Putamen (tissue), 1 donor: ENCODE measurements around the gene KCNJ10.

Experiments used
- DNase-seq: peaks from one replicate; pipeline ENCODE4 v3.0.0-alpha.2; 2016; ENCODE audit warnings: low spot score

KCNJ10 gene

DNA sequence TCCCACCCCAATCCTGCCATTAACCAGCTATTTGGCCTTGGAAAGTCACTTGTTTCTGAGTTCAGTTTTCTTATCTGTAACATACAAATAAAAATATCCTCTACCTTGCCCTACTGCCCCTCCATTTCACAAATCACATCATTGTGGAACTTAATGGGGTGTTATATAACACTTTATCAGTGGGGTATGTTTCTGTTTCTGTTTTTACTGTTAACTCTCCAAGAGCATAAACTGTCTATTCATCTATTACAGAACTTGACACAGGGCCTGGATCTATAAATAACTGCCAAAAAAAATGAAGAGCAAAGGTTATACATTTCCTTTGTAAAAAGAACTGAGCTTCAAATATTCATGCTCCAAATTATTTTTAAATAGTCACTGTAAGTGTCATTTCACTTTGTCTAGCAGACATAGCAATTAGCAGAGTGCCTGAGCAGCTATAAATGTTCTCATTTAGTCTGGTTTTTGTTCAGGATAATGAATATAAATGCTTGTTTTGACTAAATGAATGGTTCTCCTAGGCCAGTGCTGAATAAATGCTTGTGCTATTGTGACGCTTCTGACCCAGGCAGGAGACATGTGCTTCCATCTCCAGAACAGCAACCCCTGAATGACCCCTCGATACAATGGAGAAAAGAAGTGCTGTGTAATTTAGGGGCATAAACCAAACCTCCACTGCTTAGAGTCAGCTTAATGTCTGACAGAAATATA is 45.6 kb downstream of the KCNJ10 start:
- DNase-seq, result no peak

DNA sequence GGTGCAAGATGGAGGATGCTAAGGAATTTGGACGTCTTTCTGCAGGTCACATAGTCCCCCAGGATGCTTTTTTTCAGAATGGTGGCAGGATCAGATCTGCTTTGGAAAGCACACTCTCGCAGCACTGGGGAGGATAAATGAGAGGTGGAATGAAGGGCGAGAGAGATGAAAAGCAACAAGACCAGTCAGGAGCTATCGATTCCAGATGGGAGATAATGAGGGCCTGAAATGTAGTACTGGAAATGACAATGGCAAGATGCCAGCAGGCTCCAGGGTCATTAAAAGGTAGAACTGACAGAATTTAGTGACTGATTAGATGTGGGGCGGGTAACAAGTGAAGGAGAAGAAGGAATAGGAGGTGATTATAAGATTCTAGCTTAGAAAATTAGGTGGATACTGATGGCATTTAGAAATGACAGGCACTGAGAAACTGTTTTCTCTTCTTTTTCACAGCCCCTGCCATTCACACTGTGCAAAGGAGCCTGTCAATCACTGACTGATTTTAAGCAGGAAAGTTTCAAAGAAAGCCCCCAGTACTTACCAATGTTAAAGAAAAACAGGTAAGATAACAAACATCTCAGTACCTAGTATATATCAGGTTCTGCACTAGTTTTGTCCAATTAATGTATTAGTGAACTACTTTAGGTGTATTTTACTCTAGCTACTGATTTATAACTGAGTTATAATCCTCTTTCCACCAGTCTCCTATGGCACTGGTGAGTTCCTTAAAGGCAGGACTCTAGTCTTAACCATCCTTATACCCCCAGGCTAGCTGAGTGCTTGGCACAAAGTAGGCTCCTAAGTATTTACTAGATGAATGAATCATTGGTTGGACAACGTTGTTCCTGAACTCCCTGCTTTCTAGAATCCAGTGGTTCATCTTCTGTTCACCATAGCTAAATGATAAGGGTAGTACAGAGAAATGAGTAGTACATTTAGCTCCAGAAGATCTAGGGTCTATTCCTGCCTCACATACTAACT is 47.3 kb downstream of the KCNJ10 start:
- DNase-seq, result no peak

DNA sequence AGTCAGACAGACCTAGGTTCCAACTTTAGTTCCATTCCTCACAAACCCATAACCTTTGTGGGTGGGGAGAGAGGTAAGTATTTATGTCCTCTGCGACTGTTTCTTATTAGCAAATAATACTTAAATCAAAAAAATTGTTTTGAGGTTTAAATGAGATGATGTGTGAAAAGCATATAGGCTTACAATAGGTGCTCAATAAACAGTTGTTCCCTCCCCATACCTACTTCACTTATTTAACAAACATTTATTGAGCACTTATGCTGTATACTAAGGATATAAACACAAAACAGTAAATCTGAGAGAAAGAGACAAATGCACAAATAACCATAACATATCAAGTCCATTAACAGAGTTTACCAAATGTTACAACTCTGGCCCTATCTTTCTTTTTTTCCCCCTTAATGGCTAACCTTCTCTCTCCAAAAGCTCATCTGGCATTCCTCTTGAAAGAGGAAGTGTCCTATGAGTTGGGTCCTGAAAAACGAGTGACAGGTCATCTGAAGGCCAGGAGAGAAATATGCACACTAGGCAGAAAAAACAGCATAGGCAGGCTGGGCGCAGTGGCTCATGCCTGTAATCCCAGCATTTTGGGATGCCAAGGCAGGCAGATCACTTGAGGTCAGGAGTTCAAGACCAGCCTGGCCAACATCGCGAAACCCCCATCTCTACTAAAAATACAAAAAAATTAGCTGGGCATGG is 48.4 kb downstream of the KCNJ10 start:
- DNase-seq, result no peak

DNA sequence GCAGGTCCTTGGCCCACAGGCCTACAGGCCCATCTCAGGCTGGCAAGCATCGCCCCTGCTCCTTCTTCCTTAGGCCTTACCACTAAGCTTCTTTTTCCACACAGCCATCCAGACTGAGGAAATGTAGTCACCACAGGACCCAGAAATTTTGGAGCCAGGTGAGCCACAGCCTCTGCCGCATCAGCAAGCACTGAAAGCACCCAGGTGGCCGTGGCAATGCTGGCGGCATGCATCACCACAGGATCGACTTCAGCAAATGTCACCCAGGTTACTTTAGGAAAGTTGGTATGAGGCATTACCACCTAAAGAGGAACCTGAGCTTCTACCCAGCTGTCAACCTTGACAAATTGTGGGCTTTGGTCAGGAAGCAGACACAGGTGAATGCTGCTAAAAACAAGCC is 49.8 kb downstream of the KCNJ10 start:
- DNase-seq, result no peak

DNA sequence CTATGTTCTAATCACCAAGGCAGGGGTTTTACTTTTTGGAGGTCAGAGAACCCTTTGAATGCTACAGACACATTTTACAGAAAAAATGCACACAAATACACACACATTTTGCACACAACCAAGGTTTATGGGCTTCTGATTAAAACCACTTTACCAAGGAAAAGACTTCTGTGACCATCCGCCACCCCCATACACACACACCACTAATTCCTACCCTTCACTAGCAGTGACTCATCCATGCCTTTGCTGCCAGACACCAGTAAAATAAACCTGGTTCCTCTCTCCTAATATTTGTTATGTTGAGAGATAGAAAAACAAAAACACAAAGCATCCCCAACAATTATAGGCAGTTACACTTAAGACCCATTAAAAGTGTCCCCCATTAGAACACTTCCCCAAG is 51.1 kb downstream of the KCNJ10 start:
- DNase-seq, result no peak

DNA sequence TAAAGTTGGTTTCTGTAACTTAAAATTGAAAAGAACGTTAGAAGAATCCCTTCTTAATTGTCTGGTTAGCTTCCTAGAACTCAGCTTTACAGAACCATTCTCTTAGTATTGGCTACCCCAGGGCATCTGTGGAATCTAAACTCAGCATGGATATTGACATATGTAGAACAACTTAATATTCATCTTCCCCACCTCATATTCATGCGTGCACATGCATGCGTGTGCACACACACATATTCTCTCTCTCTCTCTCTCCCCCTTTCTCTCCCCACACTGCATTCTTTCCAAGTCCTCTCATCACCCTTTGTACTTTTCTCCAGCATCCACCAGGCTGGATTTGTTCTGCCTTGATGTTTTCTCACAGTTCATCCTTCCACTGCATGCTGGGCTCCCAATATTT is 51.6 kb downstream of the KCNJ10 start:
- no peak for DNase-seq

DNA sequence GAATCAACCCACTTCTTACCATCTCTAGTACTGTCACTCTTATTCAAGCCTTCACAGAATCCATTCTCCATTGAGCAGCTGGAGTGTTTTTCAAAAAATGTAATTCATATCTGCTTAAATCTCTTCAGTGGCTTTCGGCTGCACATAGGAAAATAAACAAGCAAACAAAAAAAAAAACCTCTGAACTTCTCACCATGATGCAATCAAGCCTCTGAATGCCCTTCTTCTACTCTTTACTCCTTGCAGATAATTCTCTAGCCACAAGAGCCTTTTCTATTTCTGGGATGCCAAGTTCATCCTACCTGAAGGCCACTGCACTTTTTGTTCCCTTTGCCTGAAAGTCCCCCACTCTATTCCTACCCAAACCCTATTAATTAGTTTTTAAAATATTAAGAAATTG is 52.4 kb downstream of the KCNJ10 start:
- DNase-seq, result no peak

DNA sequence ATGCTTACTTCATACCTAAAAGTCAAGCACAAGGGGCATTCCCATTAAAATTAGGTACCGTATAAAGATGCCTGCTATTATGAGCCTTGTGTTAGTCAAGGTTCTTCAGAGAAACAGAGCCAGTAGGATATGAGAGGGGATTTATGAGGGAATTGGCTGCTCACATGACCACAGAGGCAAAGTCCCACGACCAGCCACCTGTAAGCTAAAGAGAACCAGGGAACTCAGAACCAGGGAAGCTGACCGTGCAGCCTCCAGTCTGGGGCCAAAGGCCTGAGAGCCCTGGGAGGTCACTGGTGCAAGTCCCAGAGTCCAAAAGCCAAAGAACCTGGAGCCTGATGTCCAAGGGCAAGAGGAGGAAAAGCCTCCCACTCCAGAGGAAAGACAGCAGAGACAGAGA is 58.2 kb downstream of the KCNJ10 start:
- no peak for DNase-seq

DNA sequence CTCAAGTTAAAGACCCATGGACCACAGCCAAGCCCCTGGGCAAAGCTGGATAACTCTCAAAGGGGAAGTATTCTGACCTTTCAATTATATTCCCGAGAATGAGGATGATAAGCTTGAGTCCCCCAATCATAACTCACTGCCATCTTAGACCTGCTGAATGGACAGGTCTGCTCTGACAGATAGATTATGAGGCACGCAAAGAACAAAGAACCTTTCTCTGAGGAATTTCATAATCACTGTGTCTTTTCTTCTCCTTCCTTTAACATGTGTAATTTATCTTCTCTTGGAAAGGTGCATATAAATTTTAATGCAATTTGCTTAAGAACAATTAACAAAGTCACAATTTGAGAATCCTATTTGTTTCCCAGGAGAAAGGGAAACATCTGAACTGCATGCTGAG is 60.2 kb downstream of the KCNJ10 start:
- no peak for DNase-seq

DNA sequence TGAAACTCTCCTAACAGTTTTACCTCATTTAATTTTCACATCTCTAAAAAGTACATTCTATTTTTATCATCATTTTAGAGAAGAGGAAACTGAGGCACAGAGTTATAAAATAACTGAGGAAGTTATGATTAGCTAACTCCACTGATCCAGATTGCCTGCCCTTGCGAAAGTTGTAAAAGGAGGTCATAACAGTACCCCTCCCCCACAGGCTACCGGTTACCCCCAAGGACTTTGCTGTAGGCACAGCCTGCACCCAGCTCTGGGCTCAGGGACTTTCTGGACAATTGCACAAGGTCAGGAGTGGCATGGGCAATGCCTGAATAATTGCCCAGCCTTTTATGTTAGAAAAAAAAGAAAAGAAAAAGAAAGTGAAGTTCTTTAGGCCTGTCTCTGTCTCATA is 60.9 kb downstream of the KCNJ10 start:
- DNase-seq, result no peak

DNA sequence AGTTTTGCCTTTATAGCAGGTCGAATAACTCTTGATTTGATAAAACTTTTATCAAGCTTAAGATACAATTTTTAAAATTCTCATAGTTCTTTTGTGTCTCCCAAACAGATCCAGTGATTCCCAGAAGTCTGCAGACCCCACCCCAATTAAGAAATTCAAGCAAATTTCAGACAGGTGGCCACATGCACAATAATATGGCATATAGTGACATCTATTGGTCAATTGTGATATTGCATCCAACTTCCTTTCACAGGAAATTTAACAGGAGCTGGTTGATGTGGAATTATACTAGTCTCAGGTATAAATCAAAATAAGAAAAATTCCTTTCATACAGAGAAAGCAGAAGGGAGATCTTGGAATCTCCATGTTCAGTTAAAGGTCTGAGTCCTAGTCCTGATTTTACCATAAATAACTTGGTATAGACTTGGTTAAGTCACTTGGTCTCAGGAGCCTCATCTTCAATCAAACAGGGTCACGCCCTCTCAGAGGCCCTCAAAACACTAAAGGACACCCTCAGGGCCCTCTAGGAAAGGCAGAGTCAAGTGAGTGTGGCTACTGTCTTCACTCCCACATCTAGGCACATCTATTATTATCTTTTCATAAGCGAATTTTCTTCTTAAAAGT is 62.3 kb downstream of the KCNJ10 start:
- DNase-seq, result peak; percentile 18

DNA sequence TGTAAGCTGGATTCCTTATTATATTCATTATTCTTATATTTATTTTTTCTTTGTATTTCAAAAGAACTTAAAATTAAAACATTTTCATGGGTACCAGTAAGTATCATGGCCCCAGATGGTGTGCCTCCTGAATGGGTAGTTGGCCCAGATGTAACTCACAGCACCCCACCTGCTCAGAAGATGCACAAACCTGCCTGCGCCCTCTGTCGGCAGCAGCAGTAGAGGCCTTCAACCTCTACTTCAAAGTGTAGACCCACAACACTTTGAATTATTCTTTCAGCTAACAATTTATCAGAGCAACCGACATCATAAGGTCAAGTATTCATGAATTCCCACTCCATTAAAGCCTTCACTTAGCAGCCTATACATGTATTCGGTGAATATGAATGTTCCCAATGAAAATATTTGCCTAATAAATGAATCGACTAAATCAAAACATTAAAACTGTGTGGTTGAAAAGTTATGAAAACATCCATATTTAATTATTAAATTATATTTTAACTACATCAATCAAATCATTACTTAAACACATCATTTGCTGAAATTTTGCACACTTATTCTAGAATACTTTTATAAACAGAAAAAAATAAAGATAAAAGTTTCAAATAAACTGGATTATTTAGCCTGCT is 63.5 kb downstream of the KCNJ10 start:
- DNase-seq, result no peak

DNA sequence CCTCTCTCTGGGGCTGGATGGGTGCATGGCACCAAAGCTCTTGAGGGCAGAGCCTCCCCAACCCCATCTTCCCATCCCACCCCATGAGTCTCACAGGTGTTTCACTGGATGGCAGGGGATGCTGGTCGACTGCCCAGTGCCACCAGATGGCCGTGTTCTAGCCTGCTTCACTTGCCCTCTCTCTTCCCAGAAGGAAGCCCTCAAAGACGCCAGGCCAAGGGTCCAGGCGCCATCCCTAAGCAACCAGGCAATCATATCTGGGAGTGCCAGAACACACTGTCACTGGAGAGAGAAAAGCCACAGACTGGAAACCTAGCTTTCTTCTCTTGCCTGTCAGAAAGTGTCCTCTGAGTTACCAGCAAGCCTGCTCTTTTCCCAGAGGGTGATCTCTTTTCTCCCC is 64.9 kb downstream of the KCNJ10 start:
- DNase-seq, result no peak

DNA sequence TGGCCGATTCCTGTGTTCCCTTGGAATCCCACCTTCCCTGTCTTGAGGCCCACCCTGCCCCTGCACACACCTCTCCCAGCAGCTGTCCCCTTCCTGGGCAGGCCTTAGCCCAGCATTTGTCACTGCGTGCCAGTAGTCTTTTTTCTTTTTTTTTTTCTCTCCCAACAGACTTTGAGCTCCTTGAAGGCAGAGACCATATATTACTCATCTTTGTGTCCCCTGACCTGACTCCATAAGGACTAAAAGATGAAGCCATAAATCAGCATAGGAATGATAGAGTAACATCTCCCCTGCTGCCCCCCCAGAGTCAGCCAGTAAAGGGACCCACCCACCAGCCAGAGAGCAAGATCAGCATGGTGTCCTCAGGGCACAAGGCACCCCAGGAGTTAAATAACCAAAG is 65.5 kb downstream of the KCNJ10 start:
- DNase-seq, result no peak

DNA sequence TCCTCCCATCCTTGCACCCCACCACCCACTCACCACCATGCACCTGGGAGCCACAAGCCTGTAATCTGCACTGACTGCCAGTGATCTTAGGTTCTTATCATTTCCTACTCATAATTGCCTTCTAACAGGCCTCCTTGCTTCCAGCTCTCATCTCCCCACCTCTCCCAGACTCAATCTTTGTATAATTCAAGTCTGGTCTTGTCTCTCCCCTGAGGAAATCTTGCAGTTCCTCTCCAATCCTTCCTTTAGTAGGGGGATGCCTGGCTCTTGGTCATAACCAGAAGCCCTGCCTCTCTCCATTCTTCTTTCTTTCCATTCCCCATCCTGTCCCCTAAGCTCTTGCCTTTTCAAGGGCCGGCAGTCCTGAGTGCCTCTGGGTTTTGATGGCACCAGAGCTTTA is 66.0 kb downstream of the KCNJ10 start:
- no peak for DNase-seq

DNA sequence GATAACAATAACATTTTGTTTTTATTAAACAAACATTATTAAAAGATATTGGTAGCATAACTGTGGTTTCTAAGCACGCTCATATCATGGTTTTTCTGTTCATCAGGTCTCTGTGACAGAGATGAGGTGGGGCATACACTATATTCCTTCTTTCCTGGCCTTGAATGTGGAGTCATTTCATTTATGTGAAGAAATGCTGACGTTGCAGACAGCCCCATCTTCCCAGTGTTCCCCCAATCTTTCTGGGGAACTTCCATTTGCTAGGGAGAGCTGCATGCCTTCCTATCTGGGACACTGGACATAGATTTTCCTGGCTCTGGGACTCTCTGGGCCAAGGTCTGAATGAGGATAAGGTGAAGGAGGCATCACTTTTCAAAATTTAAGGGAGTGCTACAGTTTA is 68.5 kb downstream of the KCNJ10 start:
- no peak for DNase-seq

DNA sequence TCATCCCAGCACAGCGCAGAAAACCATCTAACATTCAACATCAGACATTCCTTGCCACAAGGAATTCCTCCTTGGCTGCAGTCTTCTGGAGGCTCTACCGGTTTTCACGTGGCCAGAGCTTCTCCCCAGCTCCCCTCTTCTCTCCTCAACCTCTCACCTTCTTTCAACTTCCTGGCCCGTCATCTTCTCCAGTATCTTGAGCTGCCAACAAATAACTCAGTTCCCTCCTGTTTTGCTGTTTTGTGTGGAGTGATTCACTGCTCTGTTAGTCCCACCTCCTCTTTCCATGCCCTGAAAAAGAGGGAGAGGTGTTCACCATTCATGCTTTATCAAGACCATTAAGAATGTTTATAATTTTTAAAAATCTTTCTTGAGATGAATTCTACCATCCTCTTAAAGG is 70.8 kb downstream of the KCNJ10 start:
- no peak for DNase-seq

DNA sequence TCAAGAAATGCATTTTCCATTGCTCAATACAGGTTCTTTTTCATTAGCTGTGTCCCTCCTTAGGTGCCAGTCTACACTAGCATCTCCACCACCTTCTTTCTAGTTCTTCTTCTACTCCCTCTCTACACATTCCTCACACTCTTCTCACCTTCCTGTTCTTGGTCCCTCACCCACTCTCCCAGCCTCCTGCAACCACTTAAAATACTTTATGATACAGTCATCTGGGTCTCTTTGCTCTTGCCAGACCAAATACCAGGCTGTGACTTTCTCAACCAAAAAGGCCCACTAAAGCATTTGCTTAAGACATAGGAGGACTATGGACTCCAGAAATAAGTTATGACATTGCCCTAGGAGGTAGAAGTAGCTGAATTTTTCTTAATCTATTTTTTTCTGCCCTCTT is 73.3 kb downstream of the KCNJ10 start:
- no peak for DNase-seq

DNA sequence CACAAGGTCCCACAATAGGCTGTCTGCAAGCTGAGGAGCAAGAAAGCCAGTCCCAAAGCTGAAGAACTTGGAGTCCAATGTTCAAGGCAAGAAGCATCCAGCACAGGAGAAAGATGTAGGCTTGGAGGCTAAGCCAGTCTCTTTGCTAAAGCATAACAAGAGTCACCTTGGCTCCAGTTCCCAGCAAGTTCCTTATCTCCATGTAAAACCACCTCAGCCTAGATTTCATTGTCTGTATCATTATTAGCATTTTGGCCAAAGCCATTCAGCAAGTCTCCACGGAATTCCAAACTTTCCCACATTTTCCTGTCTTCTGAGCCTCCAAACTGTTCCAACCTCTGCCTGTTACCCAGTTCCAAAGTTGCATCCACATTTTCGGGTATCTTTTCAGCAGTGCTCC is 75.1 kb downstream of the KCNJ10 start:
- DNase-seq, result no peak

DNA sequence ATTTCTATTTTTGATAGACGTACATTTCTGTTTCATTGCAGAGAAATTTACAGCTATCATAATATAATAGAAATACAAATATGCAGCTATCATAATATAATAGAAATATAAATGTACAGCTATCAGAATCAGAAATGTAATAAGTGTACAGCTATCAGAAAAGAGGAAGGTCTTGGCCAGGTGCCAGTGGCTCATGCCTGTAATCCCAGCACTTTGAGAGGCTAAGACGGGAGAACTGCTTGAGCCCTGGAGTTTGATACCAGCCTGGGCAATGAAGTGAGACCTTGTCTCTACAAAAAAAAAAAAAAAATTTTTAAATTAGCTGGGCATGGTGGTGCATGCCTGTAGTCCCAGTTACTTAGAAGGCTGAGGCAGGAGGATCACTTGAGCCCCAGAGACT is 76.0 kb downstream of the KCNJ10 start:
- no peak for DNase-seq

DNA sequence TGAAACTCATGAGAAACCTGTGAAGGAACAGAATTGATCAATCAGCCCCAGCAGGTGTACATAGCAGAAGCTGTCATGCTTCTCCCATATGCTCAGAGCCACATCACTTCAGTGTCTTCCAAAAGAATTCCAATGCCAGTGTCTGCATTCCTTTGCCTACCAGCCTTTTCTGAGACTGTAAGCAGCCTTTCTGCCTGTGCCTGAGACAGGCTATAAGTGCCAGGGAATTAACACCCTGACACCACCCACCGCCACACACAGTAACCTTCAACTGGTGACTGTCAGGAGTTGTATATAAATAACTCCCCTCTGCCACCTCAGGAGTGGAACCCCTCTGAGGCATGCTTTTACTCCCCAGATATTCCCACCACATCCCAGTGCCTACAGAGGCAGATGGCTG is 77.8 kb downstream of the KCNJ10 start:
- DNase-seq, result no peak

DNA sequence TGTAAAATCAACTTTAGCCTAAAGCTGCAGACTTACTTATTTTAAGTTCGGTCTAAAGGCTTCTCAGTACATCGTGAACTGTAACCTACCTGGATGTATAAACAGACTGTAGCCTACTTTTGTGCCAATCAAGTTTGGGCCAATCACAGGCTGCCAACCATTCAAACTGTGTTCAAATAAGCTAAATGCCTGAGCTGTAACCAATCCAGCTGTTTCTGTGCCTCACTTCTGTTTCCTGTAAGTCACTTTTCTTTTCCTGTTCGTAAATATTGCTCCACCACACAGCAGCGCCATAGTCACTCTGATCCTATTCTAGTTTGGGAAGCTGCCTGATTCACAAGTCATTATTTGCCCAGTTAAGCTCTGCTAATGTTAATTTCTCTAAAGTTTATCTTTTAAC is 78.4 kb downstream of the KCNJ10 start:
- DNase-seq, result no peak
